Keratinocyte (primary cell): ENCODE data around the gene PKP4. TPM values are rescaled to one million over a fixed set of nuclear protein-coding genes. Genes with fewer than 3 reads are reported as not detected.
A peak's percentile ranks its signal among the peaks of the same experiment; 100 is the strongest.

Source experiments
- DNase-seq: peaks from one replicate; pipeline ENCODE4 v3.0.0-alpha.2; 2011; ENCODE audit warnings: low read depth, missing footprints, low spot score
- FAIRE-seq: peaks from 2 replicates; lab custom pipeline; 2011; peaks lifted over from hg19 to GRCh38; lab: Jason Lieb, UNC
- H2AFZ ChIP-seq: 2 replicates; pipeline ENCODE4 v1.6.0; 2012; ENCODE audit warnings: low read length, control low read depth, inconsistent platforms; ENCODE audit not compliant: control insufficient read depth
- H3K27ac ChIP-seq: 2 replicates; pipeline ENCODE4 v1.5.1; 2011; ENCODE audit warnings: low read length; ENCODE audit not compliant: control insufficient read depth, insufficient read depth
- H3K27me3 ChIP-seq: 3 replicates; pipeline ENCODE4 v1.6.0; 2011; ENCODE audit warnings: low read length; ENCODE audit not compliant: control insufficient read depth, insufficient read depth; ENCODE audit errors: extremely low read depth
- H3K36me3 ChIP-seq, 2 experiments: 2 replicates in 1 of 2; 3 replicates in 1 of 2; pipeline ENCODE4 v1.5.1; 2011; ENCODE audit warnings: low read length in 2 of 2, mild to moderate bottlenecking in 1 of 2; ENCODE audit not compliant: control insufficient read depth in 2 of 2, insufficient read depth in 2 of 2; ENCODE audit errors: extremely low read depth in 1 of 2
- H3K4me1 ChIP-seq: 3 replicates; pipeline ENCODE4 v1.5.1; 2011; ENCODE audit warnings: low read length; ENCODE audit not compliant: control insufficient read depth, insufficient read depth; ENCODE audit errors: extremely low read depth
- H3K4me2 ChIP-seq: 3 replicates; pipeline ENCODE4 v1.6.0; 2011; ENCODE audit warnings: low read depth, low read length; ENCODE audit not compliant: control insufficient read depth, insufficient read depth; ENCODE audit errors: extremely low read depth
- H3K4me3 ChIP-seq, 3 experiments: fragments of 200-600 bp in 1 of 3; sonication (generic) in 1 of 3; 2 replicates in 2 of 3; 3 replicates in 1 of 3; pipeline ENCODE4 v1.5.1; 2011 to 2016; ENCODE audit warnings: low read length in 3 of 3, mild to moderate bottlenecking in 3 of 3, control low read depth in 2 of 3, inconsistent platforms in 1 of 3, low read depth in 1 of 3, mixed read lengths in 1 of 3, mixed run types in 1 of 3, moderate library complexity in 1 of 3; ENCODE audit not compliant: control insufficient read depth in 2 of 3, insufficient read depth in 2 of 3; ENCODE audit errors: extremely low read depth in 1 of 3
- H3K79me2 ChIP-seq: 2 replicates; pipeline ENCODE4 v1.6.0; 2012; ENCODE audit warnings: low read length; ENCODE audit not compliant: control insufficient read depth, insufficient read depth
- H3K9ac ChIP-seq: 3 replicates; pipeline ENCODE4 v1.6.0; 2011; ENCODE audit warnings: low read length; ENCODE audit not compliant: control insufficient read depth, insufficient read depth; ENCODE audit errors: extremely low read depth
- H3K9me1 ChIP-seq: 3 replicates; pipeline ENCODE4 v1.6.0; 2011; ENCODE audit warnings: low read length; ENCODE audit not compliant: control insufficient read depth, insufficient read depth; ENCODE audit errors: extremely low read depth
- H3K9me3 ChIP-seq: 2 replicates; pipeline ENCODE4 v1.5.1; 2012; ENCODE audit warnings: low read depth, low read length; ENCODE audit not compliant: control insufficient read depth
- H4K20me1 ChIP-seq: 3 replicates; pipeline ENCODE4 v1.6.0; 2011; ENCODE audit warnings: low read length; ENCODE audit not compliant: control insufficient read depth, insufficient read depth; ENCODE audit errors: extremely low read depth
- EZH2 ChIP-seq: IDR thresholded peaks from one replicate; pipeline ENCODE4 v1.6.1; 2012; ENCODE audit warnings: inconsistent platforms, mild to moderate bottlenecking, low read length, moderate library complexity
- dilution Hi-C: fragments of 300-500 bp; cut with MboI; formaldehyde crosslinking; loops from one replicate; pipeline ENCODE4 v1.7.0; 2020; ENCODE audit warnings: low sequenced_read_pairs; ENCODE audit not compliant: extremely low pct_ligation_motif_present
- polyA plus RNA-seq, 5 experiments: library from polyadenylated mRNA; depleted of rRNA in 3 of 5; stranded (reverse) in 3 of 5; stranded (forward) in 1 of 5; unstranded in 1 of 5; fragments of >200 nt; gene quantifications; 1 replicate in 1 of 5; 2 replicates in 3 of 5; 3 replicates in 1 of 5; pipeline versions ENCODE4 v1.2.1 to v1.2.3, GENCODE V29; 2011 to 2012; ENCODE audit warnings: missing spikeins in 2 of 5, low read depth in 1 of 5, low replicate concordance in 1 of 5
- TF ChIP-seq, protein P1 (sequence below), 3 experiments: IDR thresholded peaks in 1 of 3; conservative IDR thresholded peaks in 1 of 3; optimal IDR thresholded peaks in 1 of 3; 2 replicates in 2 of 3; 3 replicates in 1 of 3; pipeline versions ENCODE3 to v1.5.1; 2011; ENCODE audit warnings: low read length in 3 of 3, mild to moderate bottlenecking in 3 of 3, moderate library complexity in 2 of 3, control low read depth in 1 of 3, inconsistent platforms in 1 of 3; ENCODE audit not compliant: insufficient read depth in 2 of 3; ENCODE audit errors: extremely low read depth in 1 of 3

Gene PKP4
- polyA plus RNA-seq, 1 donor (not counting 4 experiments of a cell fraction or from before 2014, with no cell fraction given) = 43.8 TPM

DNA sequence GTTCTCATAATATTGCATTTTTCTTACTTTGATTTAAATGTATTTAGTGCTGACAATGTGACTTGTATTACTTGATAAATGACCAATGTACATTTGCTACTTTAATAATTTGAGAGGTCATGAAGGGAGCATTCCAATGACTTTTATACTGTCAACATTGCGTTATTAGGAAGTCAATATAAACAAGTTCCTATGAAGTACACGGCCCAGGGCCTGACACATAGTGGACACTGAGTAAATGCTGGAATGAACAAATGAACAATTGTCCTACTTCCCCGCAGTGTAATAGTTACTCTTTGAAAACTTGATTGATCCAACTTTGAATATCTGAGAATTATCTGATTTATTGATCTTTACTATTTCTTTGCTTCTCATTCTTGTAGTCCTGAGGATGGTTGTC, 47.3 kb downstream of the PKP4 start:
- dilution Hi-C loops = no loop called here
- H3K4me3 ChIP-seq = no peak overlapping the region
- no peak overlapping the region for H3K27ac ChIP-seq
- peaks cover 55% of the 10 kb centered on the region for H3K79me2 ChIP-seq
- no peaks in the 10 kb centered on the region for H4K20me1 ChIP-seq
- no peak for FAIRE-seq
- no peaks in the 10 kb centered on the region for H3K9me1 ChIP-seq
- no peak overlapping the region for H2AFZ ChIP-seq
- peaks cover 44% of the 10 kb centered on the region for H3K4me1 ChIP-seq
- H3K9me3 ChIP-seq = no peaks in the 10 kb centered on the region
- H3K27me3 ChIP-seq = no peaks in the 10 kb centered on the region
- no peak for TF ChIP-seq EZH2
- TF ChIP-seq, protein P1, sequence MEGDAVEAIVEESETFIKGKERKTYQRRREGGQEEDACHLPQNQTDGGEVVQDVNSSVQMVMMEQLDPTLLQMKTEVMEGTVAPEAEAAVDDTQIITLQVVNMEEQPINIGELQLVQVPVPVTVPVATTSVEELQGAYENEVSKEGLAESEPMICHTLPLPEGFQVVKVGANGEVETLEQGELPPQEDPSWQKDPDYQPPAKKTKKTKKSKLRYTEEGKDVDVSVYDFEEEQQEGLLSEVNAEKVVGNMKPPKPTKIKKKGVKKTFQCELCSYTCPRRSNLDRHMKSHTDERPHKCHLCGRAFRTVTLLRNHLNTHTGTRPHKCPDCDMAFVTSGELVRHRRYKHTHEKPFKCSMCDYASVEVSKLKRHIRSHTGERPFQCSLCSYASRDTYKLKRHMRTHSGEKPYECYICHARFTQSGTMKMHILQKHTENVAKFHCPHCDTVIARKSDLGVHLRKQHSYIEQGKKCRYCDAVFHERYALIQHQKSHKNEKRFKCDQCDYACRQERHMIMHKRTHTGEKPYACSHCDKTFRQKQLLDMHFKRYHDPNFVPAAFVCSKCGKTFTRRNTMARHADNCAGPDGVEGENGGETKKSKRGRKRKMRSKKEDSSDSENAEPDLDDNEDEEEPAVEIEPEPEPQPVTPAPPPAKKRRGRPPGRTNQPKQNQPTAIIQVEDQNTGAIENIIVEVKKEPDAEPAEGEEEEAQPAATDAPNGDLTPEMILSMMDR (optimal IDR thresholded peaks at IDR 0.05 in 1 of 3, IDR thresholded peaks at IDR 0.05 in 1 of 3, conservative IDR thresholded peaks at IDR 0.05 in 1 of 3; ENCODE audit: extremely low read depth in 1 of 3, insufficient read depth in 2 of 3, low read length in 3 of 3) = no peak
- H3K4me2 ChIP-seq = no peak overlapping the region
- DNase-seq = no peak
- peaks cover 0 to 4% of the 10 kb centered on the region in 2 experiments for H3K36me3 ChIP-seq
- no peak overlapping the region for H3K9ac ChIP-seq

DNA sequence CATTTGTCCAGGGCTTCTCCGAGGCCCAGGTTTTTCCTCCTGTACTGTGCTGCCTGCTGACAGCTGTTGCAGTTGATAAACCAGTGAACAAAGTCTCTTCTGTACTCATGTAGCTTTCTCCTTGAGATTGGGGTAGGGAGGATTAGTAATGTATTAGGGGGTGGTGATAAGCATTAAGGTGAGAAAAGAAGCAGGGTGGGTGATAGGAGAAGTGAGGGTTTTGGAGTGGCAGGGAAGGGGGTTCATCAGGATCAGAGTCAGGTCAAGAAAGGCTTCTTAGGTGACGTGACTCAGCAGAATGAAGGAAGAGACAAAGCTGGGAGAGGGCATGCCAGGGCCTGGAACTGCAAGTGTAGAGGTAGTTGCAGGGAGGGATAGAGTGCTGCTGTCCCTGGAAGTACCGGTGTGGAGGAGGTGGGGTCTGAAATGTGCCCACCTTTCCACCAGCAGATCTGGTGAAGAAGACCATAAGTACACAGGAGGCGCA, 48.7 kb downstream of the PKP4 start:
- H3K9me1 ChIP-seq = no peaks in the 10 kb centered on the region
- H3K9ac ChIP-seq = peak overlapping the region; percentile 10
- DNase-seq (no peak), FAIRE-seq (peak; percentile 72)
- no peaks in the 10 kb centered on the region for H4K20me1 ChIP-seq
- no peak overlapping the region for H3K4me3 ChIP-seq
- dilution Hi-C loops = no loop called here
- TF ChIP-seq EZH2 = no peak
- TF ChIP-seq, protein P1 (optimal IDR thresholded peaks at IDR 0.05 in 1 of 3, IDR thresholded peaks at IDR 0.05 in 1 of 3, conservative IDR thresholded peaks at IDR 0.05 in 1 of 3; ENCODE audit: extremely low read depth in 1 of 3, insufficient read depth in 2 of 3, low read length in 3 of 3) = no peak
- peak overlapping the region; percentile 55 for H3K4me2 ChIP-seq
- no peaks in the 10 kb centered on the region for H3K27me3 ChIP-seq
- H2AFZ ChIP-seq = no peak overlapping the region
- H3K27ac ChIP-seq = peak overlapping the region; percentile 57
- peaks cover 45% of the 10 kb centered on the region for H3K4me1 ChIP-seq
- H3K79me2 ChIP-seq = peaks cover 48% of the 10 kb centered on the region
- peaks cover 0 to 4% of the 10 kb centered on the region in 2 experiments for H3K36me3 ChIP-seq
- H3K9me3 ChIP-seq = no peaks in the 10 kb centered on the region
